HepG2 (cell line): ENCODE results near the gene ENG. TPM values are rescaled to one million over a fixed set of nuclear protein-coding genes. Genes with fewer than 3 reads are reported as not detected.
A peak's percentile ranks its signal among the peaks of the same experiment; 100 is the strongest.

Source experiments
- ARNT ChIP-seq: fragments of 450-650 bp; IDR thresholded peaks from 2 replicates; pipeline ENCODE4 v1.6.1; 2017
- BCL3 ChIP-seq: sonication (generic); formaldehyde crosslinking; IDR thresholded peaks from 2 replicates; pipeline ENCODE4 v1.5.1; 2020; ENCODE audit warnings: mild to moderate bottlenecking, missing genetic modification reagents, moderate library complexity
- CBX5 ChIP-seq: sonication (generic); formaldehyde crosslinking; IDR thresholded peaks from 2 replicates; pipeline ENCODE4 v1.4.0; 2020; ENCODE audit warnings: missing genetic modification reagents, borderline replicate concordance
- E2F2 ChIP-seq: sonication (generic); formaldehyde crosslinking; IDR thresholded peaks from 2 replicates; pipeline ENCODE4 v1.4.0; 2020; ENCODE audit warnings: missing genetic modification reagents, borderline replicate concordance
- FOSL1 ChIP-seq: sonication (generic); formaldehyde crosslinking; IDR thresholded peaks from 2 replicates; pipeline ENCODE4 v1.9.0; 2021; ENCODE audit warnings: missing genetic modification reagents, borderline replicate concordance
- GTF2F1 ChIP-seq: fragments of 150-350 bp; IDR thresholded peaks from 2 replicates; pipeline ENCODE4 v1.6.1; 2014; ENCODE audit warnings: low read length
- KDM6A ChIP-seq: IDR thresholded peaks from 2 replicates; pipeline ENCODE4 v1.6.1; 2016; ENCODE audit warnings: low read depth
- KMT2A ChIP-seq: sonication (generic); formaldehyde crosslinking; IDR thresholded peaks from 2 replicates; pipeline ENCODE4 v1.4.0; 2020; ENCODE audit warnings: missing genetic modification reagents
- MAFG ChIP-seq: sonication (generic); formaldehyde crosslinking; IDR thresholded peaks from 2 replicates; pipeline ENCODE4 v1.5.1; 2020; ENCODE audit warnings: mild to moderate bottlenecking, missing genetic modification reagents
- MATR3 ChIP-seq: sonication (generic); formaldehyde crosslinking; IDR thresholded peaks from 2 replicates; pipeline ENCODE4 v1.4.0; 2020; ENCODE audit warnings: missing genetic modification reagents
- REXO4 ChIP-seq: sonication (generic); formaldehyde crosslinking; IDR thresholded peaks from 2 replicates; pipeline ENCODE4 v1.8.0; 2022; ENCODE audit warnings: missing genetic modification reagents, mild to moderate bottlenecking, borderline replicate concordance
- TCF12 ChIP-seq, 2 experiments: fragments of 450-650 bp in 1 of 2; sonication (generic) in 1 of 2; formaldehyde crosslinking in 1 of 2; IDR thresholded peaks; 2 replicates each; pipeline versions ENCODE4 v1.6.1 to v1.8.0; 2017 to 2022; ENCODE audit warnings: antibody characterized with exemption in 1 of 2, mild to moderate bottlenecking in 1 of 2, missing genetic modification reagents in 1 of 2, moderate library complexity in 1 of 2
- ZBTB38 ChIP-seq: sonication (generic); formaldehyde crosslinking; IDR thresholded peaks from 2 replicates; pipeline ENCODE4 v1.5.1; 2020; ENCODE audit warnings: mild to moderate bottlenecking, missing genetic modification reagents
- ZNF331 ChIP-seq: sonication (generic); formaldehyde crosslinking; IDR thresholded peaks from 2 replicates; pipeline ENCODE4 v1.4.0; 2020; ENCODE audit warnings: missing genetic modification reagents
- ZNF543 ChIP-seq: sonication (generic); formaldehyde crosslinking; IDR thresholded peaks from 2 replicates; pipeline ENCODE4 v1.4.0; 2020; ENCODE audit warnings: mild to moderate bottlenecking, missing genetic modification reagents
- ZNF614 ChIP-seq: IDR thresholded peaks from 2 replicates; pipeline ENCODE4 v1.6.1; 2018; ENCODE audit warnings: missing biosample characterization, missing genetic modification reagents, inconsistent platforms, borderline replicate concordance
- ZNF878 ChIP-seq: sonication (generic); formaldehyde crosslinking; IDR thresholded peaks from 2 replicates; pipeline ENCODE4 v1.8.1; 2023; ENCODE audit warnings: mild to moderate bottlenecking, missing genetic modification reagents, moderate library complexity
- polyA plus RNA-seq, 8 experiments: library from polyadenylated mRNA; depleted of rRNA in 3 of 8; stranded (reverse) in 7 of 8; unstranded in 1 of 8; fragments of >200 nt; fragmentation: Illumina TruSeq in 4 of 8; extraction: Trizol in 4 of 8; gene quantifications; 2 replicates each; pipeline versions ENCODE4 v1.2.1 to v1.2.3, GENCODE V29; 2011 to 2016; ENCODE audit warnings: low read depth in 4 of 8, missing spikeins in 1 of 8, mixed read lengths in 1 of 8; ENCODE audit not compliant: insufficient read depth in 1 of 8
- total RNA-seq, 5 experiments: library from RNA; depleted of rRNA; stranded (reverse); fragments of >200 nt; fragmentation: Illumina TruSeq; extraction: Trizol; gene quantifications; 2 replicates each; pipeline ENCODE4 v1.2.3, GENCODE V29; 2016; ENCODE audit warnings: low read depth in 1 of 5
- TF ChIP-seq, protein P1 (sequence below): IDR thresholded peaks from 2 replicates; pipeline ENCODE4 v1.6.1; 2016; ENCODE audit warnings: low read depth, missing genetic modification reagents, missing compliant biosample characterization
- TF ChIP-seq, protein P2 (sequence below): sonication (generic); formaldehyde crosslinking; IDR thresholded peaks from 2 replicates; pipeline ENCODE4 v1.8.0; 2022; ENCODE audit warnings: low read depth, missing genetic modification reagents

Gene ENG
- total and polyA plus RNA-seq, 2 of the 13 experiments (the other 11 are each of a cell fraction or from before 2014, with no cell fraction given): 0.02 to 1.1 TPM

- TF ChIP-seq, protein P1, sequence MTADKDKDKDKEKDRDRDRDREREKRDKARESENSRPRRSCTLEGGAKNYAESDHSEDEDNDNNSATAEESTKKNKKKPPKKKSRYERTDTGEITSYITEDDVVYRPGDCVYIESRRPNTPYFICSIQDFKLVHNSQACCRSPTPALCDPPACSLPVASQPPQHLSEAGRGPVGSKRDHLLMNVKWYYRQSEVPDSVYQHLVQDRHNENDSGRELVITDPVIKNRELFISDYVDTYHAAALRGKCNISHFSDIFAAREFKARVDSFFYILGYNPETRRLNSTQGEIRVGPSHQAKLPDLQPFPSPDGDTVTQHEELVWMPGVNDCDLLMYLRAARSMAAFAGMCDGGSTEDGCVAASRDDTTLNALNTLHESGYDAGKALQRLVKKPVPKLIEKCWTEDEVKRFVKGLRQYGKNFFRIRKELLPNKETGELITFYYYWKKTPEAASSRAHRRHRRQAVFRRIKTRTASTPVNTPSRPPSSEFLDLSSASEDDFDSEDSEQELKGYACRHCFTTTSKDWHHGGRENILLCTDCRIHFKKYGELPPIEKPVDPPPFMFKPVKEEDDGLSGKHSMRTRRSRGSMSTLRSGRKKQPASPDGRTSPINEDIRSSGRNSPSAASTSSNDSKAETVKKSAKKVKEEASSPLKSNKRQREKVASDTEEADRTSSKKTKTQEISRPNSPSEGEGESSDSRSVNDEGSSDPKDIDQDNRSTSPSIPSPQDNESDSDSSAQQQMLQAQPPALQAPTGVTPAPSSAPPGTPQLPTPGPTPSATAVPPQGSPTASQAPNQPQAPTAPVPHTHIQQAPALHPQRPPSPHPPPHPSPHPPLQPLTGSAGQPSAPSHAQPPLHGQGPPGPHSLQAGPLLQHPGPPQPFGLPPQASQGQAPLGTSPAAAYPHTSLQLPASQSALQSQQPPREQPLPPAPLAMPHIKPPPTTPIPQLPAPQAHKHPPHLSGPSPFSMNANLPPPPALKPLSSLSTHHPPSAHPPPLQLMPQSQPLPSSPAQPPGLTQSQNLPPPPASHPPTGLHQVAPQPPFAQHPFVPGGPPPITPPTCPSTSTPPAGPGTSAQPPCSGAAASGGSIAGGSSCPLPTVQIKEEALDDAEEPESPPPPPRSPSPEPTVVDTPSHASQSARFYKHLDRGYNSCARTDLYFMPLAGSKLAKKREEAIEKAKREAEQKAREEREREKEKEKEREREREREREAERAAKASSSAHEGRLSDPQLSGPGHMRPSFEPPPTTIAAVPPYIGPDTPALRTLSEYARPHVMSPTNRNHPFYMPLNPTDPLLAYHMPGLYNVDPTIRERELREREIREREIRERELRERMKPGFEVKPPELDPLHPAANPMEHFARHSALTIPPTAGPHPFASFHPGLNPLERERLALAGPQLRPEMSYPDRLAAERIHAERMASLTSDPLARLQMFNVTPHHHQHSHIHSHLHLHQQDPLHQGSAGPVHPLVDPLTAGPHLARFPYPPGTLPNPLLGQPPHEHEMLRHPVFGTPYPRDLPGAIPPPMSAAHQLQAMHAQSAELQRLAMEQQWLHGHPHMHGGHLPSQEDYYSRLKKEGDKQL (CRISPR knock-in tag): no peak
- no peak for TF ChIP-seq ARNT
- TF ChIP-seq FOSL1 (CRISPR knock-in tag): no peak
- TF ChIP-seq KDM6A (CRISPR knock-in tag): peak; percentile 93
- TF ChIP-seq E2F2 (CRISPR knock-in tag): no peak
- 0 out of 2 replicates have a peak, but pooled peaks have one; percentile 34 for TF ChIP-seq CBX5
- no peak for TF ChIP-seq ZNF878
- no peak for TF ChIP-seq MATR3 (CRISPR knock-in tag)
- TF ChIP-seq, protein P2, sequence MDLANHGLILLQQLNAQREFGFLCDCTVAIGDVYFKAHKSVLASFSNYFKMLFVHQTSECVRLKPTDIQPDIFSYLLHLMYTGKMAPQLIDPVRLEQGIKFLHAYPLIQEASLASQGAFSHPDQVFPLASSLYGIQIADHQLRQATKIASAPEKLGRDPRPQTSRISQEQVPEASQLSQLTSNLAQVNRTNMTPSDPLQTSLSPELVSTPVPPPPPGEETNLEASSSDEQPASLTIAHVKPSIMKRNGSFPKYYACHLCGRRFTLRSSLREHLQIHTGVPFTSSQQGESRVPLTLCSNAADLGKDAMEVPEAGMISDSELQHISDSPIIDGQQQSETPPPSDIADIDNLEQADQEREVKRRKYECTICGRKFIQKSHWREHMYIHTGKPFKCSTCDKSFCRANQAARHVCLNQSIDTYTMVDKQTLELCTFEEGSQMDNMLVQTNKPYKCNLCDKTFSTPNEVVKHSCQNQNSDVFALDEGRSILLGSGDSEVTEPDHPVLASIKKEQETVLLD (CRISPR knock-in tag): no peak
- no peak for TF ChIP-seq KMT2A (CRISPR knock-in tag)
- TF ChIP-seq ZNF331 (CRISPR knock-in tag): peak; percentile 36; the same call in 1 of the 2 replicates
- no peak for TF ChIP-seq TCF12 (IDR thresholded peaks at IDR 0.05)
- 0 out of 2 replicates have a peak, but pooled peaks have one; percentile 42 for TF ChIP-seq TCF12 (CRISPR knock-in tag; IDR thresholded peaks at IDR 0.05)
- no peak for TF ChIP-seq REXO4 (CRISPR knock-in tag)
- no peak for TF ChIP-seq MAFG (CRISPR knock-in tag)
- no peak for TF ChIP-seq BCL3 (CRISPR knock-in tag)
- TF ChIP-seq GTF2F1: no peak
- TF ChIP-seq ZNF614 (CRISPR knock-in tag): no peak
- no peak; the same call in 1 of the 2 replicates for TF ChIP-seq ZNF543 (CRISPR knock-in tag)
- no peak for TF ChIP-seq ZBTB38 (CRISPR knock-in tag)
Measured at GRCh38 chr9:127897193-127897692, 42.8 kb upstream of the ENG start (continued).
